CD14-positive monocyte (primary cell): Measurements from ENCODE around the gene RHO. TPM values are rescaled to one million over a fixed set of nuclear protein-coding genes. Genes with fewer than 3 reads are reported as not detected.

ENCODE experiments used
- DNase-seq, 3 donors: peaks; one replicate each; pipeline ENCODE4 v3.0.0-alpha.2; 2011 to 2022
- H2AFZ ChIP-seq: 2 replicates; pipeline ENCODE4 v1.6.0; 2012; ENCODE audit warnings: mild to moderate bottlenecking, low read depth, low read length, inconsistent platforms; ENCODE audit not compliant: insufficient read depth, poor library complexity, severe bottlenecking
- H3K27ac ChIP-seq, 2 donors: 1 replicate in 1 of 2; 2 replicates in 1 of 2; pipeline ENCODE4 v1.5.1; 2012 to 2013; ENCODE audit warnings: low read length in 2 of 2, control low read depth in 1 of 2, inconsistent platforms in 1 of 2, low read depth in 1 of 2, mild to moderate bottlenecking in 1 of 2
- H3K27me3 ChIP-seq, 2 donors: one replicate each; pipeline versions ENCODE4 v1.6.0 to v1.6.1; 2011 to 2013; ENCODE audit warnings: low read length in 2 of 2; ENCODE audit not compliant: control insufficient read depth in 2 of 2, insufficient read depth in 2 of 2
- H3K36me3 ChIP-seq, 2 donors: replicated peaks in 1 of 2; 1 replicate in 1 of 2; 2 replicates in 1 of 2; pipeline versions ENCODE4 v1.5.1 to v1.6.1; 2012 to 2013; ENCODE audit warnings: low read length in 2 of 2, control low read depth in 1 of 2, inconsistent platforms in 1 of 2, mild to moderate bottlenecking in 1 of 2; ENCODE audit not compliant: insufficient read depth in 2 of 2, control insufficient read depth in 1 of 2
- H3K4me1 ChIP-seq, 2 donors: 1 replicate in 1 of 2; 2 replicates in 1 of 2; pipeline versions ENCODE4 v1.5.1 to v1.6.1; 2012 to 2013; ENCODE audit warnings: low read length in 2 of 2, control low read depth in 1 of 2, inconsistent platforms in 1 of 2, mild to moderate bottlenecking in 1 of 2, moderate library complexity in 1 of 2; ENCODE audit not compliant: insufficient read depth in 2 of 2, control insufficient read depth in 1 of 2
- H3K4me2 ChIP-seq: replicated peaks from 2 replicates; pipeline ENCODE3; 2012; ENCODE audit warnings: low read length, moderate library complexity, mild to moderate bottlenecking; ENCODE audit not compliant: poor library complexity, severe bottlenecking; ENCODE audit errors: extremely low read depth
- H3K4me3 ChIP-seq, 3 experiments: fragments of 200-600 bp in 1 of 3; sonication (generic) in 1 of 3; replicated peaks in 1 of 3; 1 replicate in 2 of 3; 2 replicates in 1 of 3; pipeline ENCODE4 v1.5.1; 2011 to 2013; ENCODE audit warnings: low read length in 3 of 3, mild to moderate bottlenecking in 3 of 3, control low read depth in 2 of 3, low read depth in 2 of 3, inconsistent platforms in 1 of 3, moderate library complexity in 1 of 3
- H3K79me2 ChIP-seq: 2 replicates; pipeline ENCODE4 v1.6.0; 2012; ENCODE audit warnings: mild to moderate bottlenecking, control low read depth, inconsistent platforms, low read length, moderate library complexity; ENCODE audit not compliant: insufficient read depth
- H3K9ac ChIP-seq: 2 replicates; pipeline ENCODE4 v1.6.0; 2017; ENCODE audit warnings: low read length, mild to moderate bottlenecking; ENCODE audit not compliant: insufficient read depth, poor library complexity, severe bottlenecking
- H3K9me3 ChIP-seq, 2 donors: replicated peaks in 1 of 2; 1 replicate in 1 of 2; 2 replicates in 1 of 2; pipeline versions ENCODE4 v1.5.1 to v1.6.1; 2012 to 2013; ENCODE audit warnings: low read length in 2 of 2, control low read depth in 1 of 2; ENCODE audit not compliant: control insufficient read depth in 1 of 2, insufficient read depth in 1 of 2
- H4K20me1 ChIP-seq: 2 replicates; pipeline ENCODE4 v1.6.0; 2012; ENCODE audit warnings: mild to moderate bottlenecking, low read length, control low read depth, moderate library complexity; ENCODE audit not compliant: insufficient read depth
- H3K27ac Mint-ChIP-seq, 7 donors: one replicate each; pipeline ENCODE4 v1.8.0; 2020; ENCODE audit warnings: mild to moderate bottlenecking in 7 of 7, mixed read lengths in 7 of 7, moderate library complexity in 6 of 7, inconsistent platforms in 2 of 7
- H3K27me3 Mint-ChIP-seq, 3 donors: one replicate each; pipeline ENCODE4 v1.8.0; 2021 to 2022; ENCODE audit warnings: low read depth in 3 of 3, mild to moderate bottlenecking in 3 of 3, mixed read lengths in 3 of 3, moderate library complexity in 3 of 3, inconsistent platforms in 1 of 3
- H3K36me3 Mint-ChIP-seq, 2 donors: one replicate each; pipeline ENCODE4 v1.8.0; 2020; ENCODE audit warnings: mixed read lengths in 2 of 2, inconsistent platforms in 1 of 2, mild to moderate bottlenecking in 1 of 2
- H3K4me1 Mint-ChIP-seq: one replicate; pipeline ENCODE4 v1.8.0; 2020; ENCODE audit warnings: mild to moderate bottlenecking, mixed read lengths
- H3K4me3 Mint-ChIP-seq, 2 donors: one replicate each; pipeline ENCODE4 v1.8.0; 2020; ENCODE audit warnings: mild to moderate bottlenecking in 2 of 2, mixed read lengths in 2 of 2, moderate library complexity in 1 of 2
- H3K9me3 Mint-ChIP-seq, 7 donors: one replicate each; pipeline ENCODE4 v1.8.0; 2020 to 2022; ENCODE audit warnings: mixed read lengths in 7 of 7, mild to moderate bottlenecking in 6 of 7, moderate library complexity in 6 of 7, inconsistent platforms in 2 of 7
- CTCF ChIP-seq: fragments of 200-600 bp; IDR thresholded peaks from one replicate; pipeline ENCODE4 v1.8.0; 2022; ENCODE audit warnings: antibody characterized with exemption, mild to moderate bottlenecking
- WGBS: methylation state at CpG from one replicate; pipeline ENCODE4 v1.1.5; 2013; ENCODE audit warnings: missing lambda C conversion rate; ENCODE audit not compliant: insufficient coverage; 5-methylcytosine and 5-hydroxymethylcytosine counted together
- intact Hi-C, 2 donors: fragments of 100-400 bp; cut with micrococcal nuclease; formaldehyde crosslinking; loops; one replicate each; pipeline versions ENCODE4 v1.15.0 to v1.15.1; 2023
- polyA plus RNA-seq, 3 donors: library from polyadenylated mRNA; depleted of rRNA in 1 of 3; unstranded in 2 of 3; stranded (reverse) in 1 of 3; fragments of 300-500 nt in 2 of 3; fragments of >200 nt in 1 of 3; fragmentation: Illumina TruSeq in 2 of 3; gene quantifications; 1 replicate in 2 of 3; 2 replicates in 1 of 3; pipeline ENCODE4 v1.2.3, GENCODE V29; 2012 to 2021

RHO gene
- polyA plus RNA-seq, 3 donors, result 0.03 TPM; not detected in 2

DNA sequence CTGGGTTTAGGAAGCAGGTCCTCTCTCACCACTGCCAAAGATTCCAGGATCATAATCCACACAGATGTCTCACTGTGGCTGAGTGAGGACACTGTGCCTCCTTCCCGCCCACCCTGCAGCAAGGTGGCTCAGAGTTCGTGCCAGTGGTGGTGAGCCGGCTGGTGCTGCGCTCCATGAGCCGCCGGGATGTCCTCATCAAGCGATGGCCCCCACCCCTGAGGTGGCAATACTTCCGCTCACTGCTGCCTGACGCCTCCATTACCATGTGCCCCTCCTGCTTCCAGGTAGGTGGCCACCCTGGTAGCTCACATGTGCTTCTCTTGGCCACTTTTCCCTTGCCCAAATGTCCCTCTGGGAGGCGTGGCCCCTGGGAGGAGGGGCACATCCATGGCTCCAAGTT, 9.0 kb upstream of the RHO start:
- WGBS, result 96% methylated on average over 10 of the region's 10 CpGs
- no peak for TF ChIP-seq CTCF
- H3K9me3 ChIP-seq, result no peaks in the 10 kb centered on the region
- Mint-ChIP-seq H3K4me1 (peaks cover 15% of the 10 kb centered on the region), H3K36me3 (peaks cover 31 to 40% of the 10 kb centered on the region in 2 donors), H3K27me3 (peaks cover 0 to 3% (median 0%) of the 10 kb centered on the region in 3 donors), H3K4me3 (no peak overlapping the region), H3K27ac (no peak overlapping the region), H3K9me3 (peaks cover 0 to 5% (median 0%) of the 10 kb centered on the region in 7 donors)
- no peak overlapping the region for H3K4me3 ChIP-seq
- H3K4me2 ChIP-seq, result no peak overlapping the region
- peaks cover 15 to 16% of the 10 kb centered on the region in 2 donors for H3K4me1 ChIP-seq
- DNase-seq, result no peak
- no peaks in the 10 kb centered on the region for H4K20me1 ChIP-seq
- no peak overlapping the region for H3K27ac ChIP-seq
- H3K36me3 ChIP-seq, result peaks cover 8 to 18% of the 10 kb centered on the region in 2 donors
- H3K27me3 ChIP-seq, result no peaks in the 10 kb centered on the region
- no peaks in the 10 kb centered on the region for H3K79me2 ChIP-seq
- intact Hi-C loops, result no loop called here
- no peak overlapping the region for H3K9ac ChIP-seq
- H2AFZ ChIP-seq, result no peak overlapping the region

DNA sequence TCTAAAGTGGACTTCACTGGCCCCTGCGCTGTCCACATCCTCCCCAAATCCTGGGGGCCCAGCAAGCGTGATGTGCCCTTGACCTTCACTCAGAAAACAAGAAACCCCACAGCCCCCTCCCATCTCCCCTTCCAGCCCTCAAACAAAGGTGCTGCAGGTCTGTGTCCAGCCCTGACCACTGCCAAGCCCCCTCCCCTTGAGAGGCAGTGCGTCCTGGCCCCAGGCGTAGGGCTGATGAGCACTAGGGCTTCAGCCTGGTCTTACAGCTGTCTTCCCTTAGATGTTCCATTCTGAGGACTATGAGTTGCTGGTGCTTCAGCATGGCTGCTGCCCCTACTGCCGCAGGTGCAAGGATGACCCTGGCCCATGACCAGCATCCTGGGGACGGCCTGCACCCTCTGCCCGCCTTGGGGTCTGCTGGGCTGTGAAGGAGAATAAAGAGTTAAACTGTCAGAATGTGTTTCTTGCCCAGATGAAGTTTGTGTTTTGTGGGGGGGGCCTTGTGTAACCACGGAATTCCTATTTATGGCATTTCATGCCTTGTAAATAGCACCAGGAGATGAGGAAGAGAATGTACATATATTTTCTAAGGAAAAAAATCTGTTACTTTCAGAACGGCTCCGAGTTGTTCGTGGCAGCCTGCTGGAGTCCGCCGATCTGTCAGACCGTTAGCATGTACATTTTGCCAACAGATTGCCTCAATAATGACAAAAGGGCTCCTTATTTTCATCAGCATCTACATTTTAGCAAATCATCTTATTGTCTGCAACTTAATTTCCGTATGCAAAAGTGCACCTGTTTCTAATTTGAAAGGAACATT, 8.3 kb upstream of the RHO start:
- no peaks in the 10 kb centered on the region for H4K20me1 ChIP-seq
- H3K79me2 ChIP-seq, result no peaks in the 10 kb centered on the region
- no peaks in the 10 kb centered on the region for H3K27me3 ChIP-seq
- no peak overlapping the region for H3K4me3 ChIP-seq
- intact Hi-C loops, result no loop called here
- H3K4me2 ChIP-seq, result no peak overlapping the region
- TF ChIP-seq CTCF, result no peak
- Mint-ChIP-seq H3K9me3 (peaks cover 0 to 5% (median 0%) of the 10 kb centered on the region in 7 donors), H3K4me3 (no peak overlapping the region), H3K4me1 (peaks cover 21% of the 10 kb centered on the region), H3K36me3 (peaks cover 32 to 37% of the 10 kb centered on the region in 2 donors), H3K27ac (no peak overlapping the region), H3K27me3 (peaks cover 0 to 3% (median 0%) of the 10 kb centered on the region in 3 donors)
- no peak overlapping the region for H2AFZ ChIP-seq
- H3K9ac ChIP-seq, result no peak overlapping the region
- H3K36me3 ChIP-seq, result peaks cover 8 to 18% of the 10 kb centered on the region in 2 donors
- peaks cover 22% of the 10 kb centered on the region in 2 donors for H3K4me1 ChIP-seq
- DNase-seq, result no peak
- 92% methylated on average over 9 of the region's 15 CpGs for WGBS
- H3K9me3 ChIP-seq, result no peaks in the 10 kb centered on the region
- no peak overlapping the region for H3K27ac ChIP-seq
